A549 (cell line): ENCODE measurements around the gene CPOX. TPM values are rescaled to one million over a fixed set of nuclear protein-coding genes. Genes with fewer than 3 reads are reported as not detected.

ENCODE experiments used
- ATAC-seq, 2 experiments: fragments of 200-7000 bp in 1 of 2; fragments of >200 bp in 1 of 2; cut with Nextera tagmentation in 1 of 2; cut with Tn5 transposase in 1 of 2; 3 replicates each; pipeline versions ENCODE4 v1.8.0 to v1.9.1; 2018 to 2020; ENCODE audit warnings: mild to moderate bottlenecking in 1 of 2, moderate library complexity in 1 of 2
- CTCF ChIA-PET: fragments of 300-600 bp; sonication (Branson Sonifier 250); formaldehyde crosslinking; extraction: SDS; loops from one replicate; lab custom pipeline; 2021; ENCODE audit warnings: antibody characterized with exemption, inconsistent platforms; lab: Yijun Ruan, JAX
- POLR2A ChIA-PET: fragments of 350-600 bp; formaldehyde crosslinking; extraction: SDS; loops from one replicate; lab custom pipeline; 2021; ENCODE audit warnings: antibody characterized with exemption, inconsistent platforms; lab: Yijun Ruan, JAX
- DNase-seq, 2 experiments: peaks; one replicate each; pipeline versions ENCODE4 v3.0.0 to v3.0.0-alpha.2; 2011 to 2016; ENCODE audit warnings: low read depth in 1 of 2, low spot score in 1 of 2
- FAIRE-seq: peaks from 2 replicates; lab custom pipeline; 2011; peaks lifted over from hg19 to GRCh38; lab: Jason Lieb, UNC
- H3K27ac ChIP-seq, 2 experiments: fragments of >200 bp; sonication (Bioruptor Twin); formaldehyde crosslinking; 3 replicates each; pipeline ENCODE4 v1.5.1; 2016 to 2017
- H3K4me1 ChIP-seq: fragments of >200 bp; sonication (Bioruptor Twin); formaldehyde crosslinking; 3 replicates; pipeline ENCODE4 v1.6.1; 2016
- H3K4me2 ChIP-seq: fragments of >200 bp; sonication (Bioruptor Twin); formaldehyde crosslinking; 3 replicates; pipeline ENCODE4 v1.6.1; 2016
- H3K4me3 ChIP-seq: fragments of >200 bp; sonication (Bioruptor Twin); formaldehyde crosslinking; 3 replicates; pipeline ENCODE4 v1.5.1; 2016
- H3K9me3 ChIP-seq: fragments of >200 bp; sonication (Bioruptor Twin); formaldehyde crosslinking; 3 replicates; pipeline ENCODE4 v1.6.1; 2016
- CEBPB ChIP-seq, 2 experiments: fragments of >200 bp in 1 of 2; sonication (Bioruptor Twin) in 1 of 2; formaldehyde crosslinking in 1 of 2; IDR thresholded peaks; 2 replicates each; pipeline ENCODE4 v1.6.1; 2012 to 2016
- CHD2 ChIP-seq: fragments of 150-350 bp; IDR thresholded peaks from 2 replicates; pipeline ENCODE4 v1.6.1; 2014; ENCODE audit warnings: low read length; ENCODE audit not compliant: partially characterized antibody
- CHD4 ChIP-seq: fragments of 200-600 bp; sonication (generic); IDR thresholded peaks from 2 replicates; pipeline ENCODE4 v1.6.1; 2016; ENCODE audit warnings: antibody characterized with exemption, mild to moderate bottlenecking, borderline replicate concordance
- EHMT2 ChIP-seq: fragments of 200-600 bp; sonication (generic); IDR thresholded peaks from 2 replicates; pipeline ENCODE4 v1.6.1; 2016; ENCODE audit warnings: antibody characterized with exemption, low read depth, mild to moderate bottlenecking, moderate library complexity
- EP300 ChIP-seq, 2 experiments: fragments of >200 bp; sonication (Bioruptor Twin); formaldehyde crosslinking; IDR thresholded peaks; 2 replicates in 1 of 2; 3 replicates in 1 of 2; pipeline ENCODE4 v1.6.1; 2016 to 2017
- FOSB ChIP-seq: fragments of 250-450 bp; sonication (Bioruptor Pico); IDR thresholded peaks from 2 replicates; pipeline ENCODE4 v1.5.0; 2020; ENCODE audit warnings: mild to moderate bottlenecking, moderate library complexity
- HOXA7 ChIP-seq: fragments of 250-450 bp; sonication (Bioruptor Pico); IDR thresholded peaks from 2 replicates; pipeline ENCODE4 v1.5.0; 2020; ENCODE audit warnings: mild to moderate bottlenecking, moderate library complexity
- JUN ChIP-seq, 2 experiments: fragments of >200 bp; sonication (Bioruptor Twin); formaldehyde crosslinking; IDR thresholded peaks; 2 replicates in 1 of 2; 3 replicates in 1 of 2; pipeline ENCODE4 v1.6.1; 2016 to 2017
- JUNB ChIP-seq: fragments of >200 bp; sonication (Bioruptor Twin); formaldehyde crosslinking; IDR thresholded peaks from 2 replicates; pipeline ENCODE4 v1.6.1; 2016
- KDM1A ChIP-seq: fragments of 200-600 bp; sonication (generic); IDR thresholded peaks from 2 replicates; pipeline ENCODE4 v1.6.1; 2016; ENCODE audit warnings: low read depth, mild to moderate bottlenecking
- KDM5A ChIP-seq: fragments of 200-600 bp; sonication (generic); IDR thresholded peaks from 2 replicates; pipeline ENCODE4 v1.6.1; 2016; ENCODE audit warnings: antibody characterized with exemption, mild to moderate bottlenecking
- NR3C1 ChIP-seq: fragments of >200 bp; sonication (Bioruptor Twin); formaldehyde crosslinking; IDR thresholded peaks from 3 replicates; pipeline ENCODE4 v1.6.1; 2017
- PHF8 ChIP-seq: fragments of 200-600 bp; sonication (generic); IDR thresholded peaks from 2 replicates; pipeline ENCODE4 v1.6.1; 2016; ENCODE audit warnings: low read depth, mild to moderate bottlenecking, antibody characterized with exemption, moderate library complexity, borderline replicate concordance
- POLR2AphosphoS2 ChIP-seq: conservative IDR thresholded peaks from 2 replicates; pipeline ENCODE4 v1.6.1; 2012; ENCODE audit warnings: low read length, improper control_type of control experiment, inconsistent platforms
- RCOR1 ChIP-seq: fragments of 150-350 bp; IDR thresholded peaks from 2 replicates; pipeline ENCODE4 v1.6.1; 2014; ENCODE audit warnings: antibody characterized with exemption, low read length, low read depth
- RNF2 ChIP-seq: fragments of 200-600 bp; sonication (generic); IDR thresholded peaks from 2 replicates; pipeline ENCODE4 v1.6.1; 2016; ENCODE audit warnings: low read depth, mild to moderate bottlenecking, antibody characterized with exemption, moderate library complexity, borderline replicate concordance
- ZC3H11A ChIP-seq: fragments of 450-650 bp; IDR thresholded peaks from 2 replicates; pipeline ENCODE4 v1.6.1; 2014; ENCODE audit warnings: antibody characterized with exemption, mild to moderate bottlenecking
- WGBS: methylation state at CpG from one replicate; pipeline ENCODE4 v1.1.6; 2017; ENCODE audit errors: missing lambda C conversion rate; 5-methylcytosine and 5-hydroxymethylcytosine counted together
- polyA plus RNA-seq, 4 experiments: library from polyadenylated mRNA; depleted of rRNA in 3 of 4; stranded (reverse); fragments of >200 nt; fragmentation: RNase III in 1 of 4; extraction: RNeasy Plus Mini Kit Qiagen cat#74134 plus additional on column Dnase treatment in 1 of 4; gene quantifications; 2 replicates in 3 of 4; 3 replicates in 1 of 4; pipeline ENCODE4 v1.2.3, GENCODE V29; 2011 to 2017
- TF ChIP-seq, protein P1 (sequence below): fragments of 250-450 bp; sonication (Bioruptor Pico); IDR thresholded peaks from 2 replicates; pipeline ENCODE4 v1.5.0; 2020; ENCODE audit warnings: low read depth, mild to moderate bottlenecking, moderate library complexity
- TF ChIP-seq, protein P2 (sequence below): IDR thresholded peaks from 2 replicates; pipeline ENCODE4 v1.6.1; 2012
- TF ChIP-seq, protein P3 (sequence below): IDR thresholded peaks from 2 replicates; pipeline ENCODE4 v1.6.1; 2012
- TF ChIP-seq, protein P4 (sequence below): fragments of >200 bp; sonication (Bioruptor Twin); formaldehyde crosslinking; IDR thresholded peaks from 2 replicates; pipeline ENCODE4 v1.6.1; 2016
- TF ChIP-seq, protein P5 (sequence below): fragments of 150-350 bp; IDR thresholded peaks from 2 replicates; pipeline ENCODE4 v1.6.1; 2014; ENCODE audit warnings: low read depth, mild to moderate bottlenecking, low read length

Gene CPOX
- polyA plus RNA-seq, 2 of the 4 experiments (the other 2 are of a cell fraction): 25.7 to 30.3 TPM

DNA sequence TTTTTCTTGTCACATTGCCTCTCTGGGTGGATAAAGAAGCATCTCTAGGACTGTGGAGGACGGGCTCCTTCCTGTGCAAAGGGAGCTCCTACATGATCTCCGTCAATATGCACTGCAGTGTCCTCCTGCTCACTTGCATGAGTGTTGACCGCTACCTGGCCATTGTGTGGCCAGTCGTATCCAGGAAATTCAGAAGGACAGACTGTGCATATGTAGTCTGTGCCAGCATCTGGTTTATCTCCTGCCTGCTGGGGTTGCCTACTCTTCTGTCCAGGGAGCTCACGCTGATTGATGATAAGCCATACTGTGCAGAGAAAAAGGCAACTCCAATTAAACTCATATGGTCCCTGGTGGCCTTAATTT, 61.2 kb downstream of the CPOX start:
- DNase-seq (no peak), ATAC-seq (peak; percentile 38 to 49; a peak in 3 of 6 replicates), FAIRE-seq (no peak)
- H3K27ac ChIP-seq: no peak overlapping the region
- 57% methylated on average over 5 of the region's 5 CpGs for WGBS
- H3K4me2 ChIP-seq: no peak overlapping the region
- POLR2A ChIA-PET: no interaction called here
- CTCF ChIA-PET: interaction anchor here (0.8 to 1.8 kb wide), 2 partner anchors 9 to 42 kb away, joined by 3 to 5 read pairs; no protein-coding TSS in a partner anchor
- H3K4me3 ChIP-seq: no peak overlapping the region
- no peaks in the 10 kb centered on the region for H3K4me1 ChIP-seq
- TF ChIP-seq, protein P1, sequence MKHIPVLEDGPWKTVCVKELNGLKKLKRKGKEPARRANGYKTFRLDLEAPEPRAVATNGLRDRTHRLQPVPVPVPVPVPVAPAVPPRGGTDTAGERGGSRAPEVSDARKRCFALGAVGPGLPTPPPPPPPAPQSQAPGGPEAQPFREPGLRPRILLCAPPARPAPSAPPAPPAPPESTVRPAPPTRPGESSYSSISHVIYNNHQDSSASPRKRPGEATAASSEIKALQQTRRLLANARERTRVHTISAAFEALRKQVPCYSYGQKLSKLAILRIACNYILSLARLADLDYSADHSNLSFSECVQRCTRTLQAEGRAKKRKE (CRISPR knock-in tag): no peak
- TF ChIP-seq POLR2AphosphoS2: no peak
- H3K9me3 ChIP-seq: no peaks in the 10 kb centered on the region

DNA sequence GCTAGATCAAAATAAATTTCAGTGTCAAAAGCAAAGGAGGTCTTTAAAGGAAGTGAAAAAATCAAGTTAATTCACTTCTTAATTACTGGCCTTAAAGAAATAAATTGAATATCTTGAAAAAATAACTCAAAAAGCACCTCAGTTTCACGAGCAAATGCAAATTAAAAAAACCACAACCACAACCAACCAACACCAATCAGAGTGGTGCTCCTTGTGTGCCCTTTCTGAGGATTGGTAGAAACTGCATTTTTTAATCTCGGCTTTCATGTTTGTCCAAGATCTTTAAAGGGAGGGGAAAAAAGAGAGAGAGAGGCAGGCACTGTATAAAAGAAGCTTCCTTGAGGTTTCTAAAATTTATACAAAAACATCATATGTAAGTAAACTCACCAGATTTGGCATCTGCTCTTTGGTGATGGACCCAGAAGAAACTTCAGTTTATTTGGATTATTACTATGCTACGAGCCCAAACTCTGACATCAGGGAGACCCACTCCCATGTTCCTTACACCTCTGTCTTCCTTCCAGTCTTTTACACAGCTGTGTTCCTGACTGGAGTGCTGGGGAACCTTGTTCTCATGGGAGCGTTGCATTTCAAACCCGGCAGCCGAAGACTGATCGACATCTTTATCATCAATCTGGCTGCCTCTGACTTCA, 61.7 kb downstream of the CPOX start, which contains the start of gene GPR15:
Gene GPR15 (plus strand): TSS at position 357 of the 653 bp plus-strand sequence. CDS start 56 bp downstream, at position 413.
- POLR2A ChIA-PET: no interaction called here

DNA sequence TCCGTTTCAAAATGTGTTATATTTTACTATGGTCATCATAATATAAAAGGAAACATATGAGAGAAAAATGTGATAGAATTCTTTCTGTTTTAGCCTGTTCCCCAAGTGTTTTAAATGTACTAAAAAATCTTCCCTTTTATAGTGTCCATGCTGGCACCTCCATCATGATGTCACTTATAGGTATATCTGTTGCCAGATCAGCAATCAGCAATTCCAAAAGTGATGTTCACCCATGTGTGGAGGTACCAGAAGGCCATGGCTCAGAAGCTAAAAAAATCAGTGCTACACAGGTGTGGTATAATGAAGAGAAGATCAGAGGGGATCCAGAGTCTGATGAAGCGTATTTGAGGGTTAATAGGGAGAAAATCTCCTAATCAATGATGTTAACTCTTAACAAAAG, 62.7 kb downstream of the CPOX start:
- ChIA-PET CTCF (no interaction called here), POLR2A (no interaction called here)
- H3K4me1 ChIP-seq: no peaks in the 10 kb centered on the region
- TF ChIP-seq CHD4: no peak
- TF ChIP-seq CEBPB (IDR thresholded peaks at IDR 0.05): no peak
- no peak for TF ChIP-seq PHF8
- TF ChIP-seq KDM5A: no peak
- TF ChIP-seq FOSB: no peak
- TF ChIP-seq, protein P2, sequence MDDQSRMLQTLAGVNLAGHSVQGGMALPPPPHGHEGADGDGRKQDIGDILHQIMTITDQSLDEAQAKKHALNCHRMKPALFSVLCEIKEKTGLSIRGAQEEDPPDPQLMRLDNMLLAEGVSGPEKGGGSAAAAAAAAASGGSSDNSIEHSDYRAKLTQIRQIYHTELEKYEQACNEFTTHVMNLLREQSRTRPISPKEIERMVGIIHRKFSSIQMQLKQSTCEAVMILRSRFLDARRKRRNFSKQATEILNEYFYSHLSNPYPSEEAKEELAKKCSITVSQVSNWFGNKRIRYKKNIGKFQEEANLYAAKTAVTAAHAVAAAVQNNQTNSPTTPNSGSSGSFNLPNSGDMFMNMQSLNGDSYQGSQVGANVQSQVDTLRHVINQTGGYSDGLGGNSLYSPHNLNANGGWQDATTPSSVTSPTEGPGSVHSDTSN: no peak
- TF ChIP-seq, protein P3, sequence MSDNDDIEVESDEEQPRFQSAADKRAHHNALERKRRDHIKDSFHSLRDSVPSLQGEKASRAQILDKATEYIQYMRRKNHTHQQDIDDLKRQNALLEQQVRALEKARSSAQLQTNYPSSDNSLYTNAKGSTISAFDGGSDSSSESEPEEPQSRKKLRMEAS: no peak
- TF ChIP-seq JUN (IDR thresholded peaks at IDR 0.05): no peak
- TF ChIP-seq, protein P1 (CRISPR knock-in tag): no peak
- TF ChIP-seq ZC3H11A: no peak
- TF ChIP-seq RNF2: no peak
- TF ChIP-seq, all 56 proteins: peak for 0
- Histone ChIP-seq H3K4me2 (no peak overlapping the region), H3K27ac (no peak overlapping the region), H3K9me3 (no peaks in the 10 kb centered on the region), H3K4me3 (no peak overlapping the region)
- FAIRE-seq (no peak), ATAC-seq (no peak), DNase-seq (no peak)
- WGBS: 33% methylated on average over 2 of the region's 2 CpGs

More for the DNA sequence above, 61.7 kb downstream of the CPOX start, which contains the start of gene GPR15:
- no peak within 1 kb of the TSS for H3K27ac ChIP-seq
- no peak for FAIRE-seq
- WGBS: 63% methylated on average over 7 of the region's 7 CpGs
- TF ChIP-seq, protein P3: no peak
- TF ChIP-seq, protein P4, sequence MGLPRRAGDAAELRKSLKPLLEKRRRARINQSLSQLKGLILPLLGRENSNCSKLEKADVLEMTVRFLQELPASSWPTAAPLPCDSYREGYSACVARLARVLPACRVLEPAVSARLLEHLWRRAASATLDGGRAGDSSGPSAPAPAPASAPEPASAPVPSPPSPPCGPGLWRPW: no peak
- TF ChIP-seq HOXA7 (CRISPR knock-in tag) (no peak), NR3C1 (no peak), KDM1A (no peak), EHMT2 (no peak), CHD2 (no peak), JUNB (no peak), EP300 (IDR thresholded peaks at IDR 0.05) (no peak), RCOR1 (no peak), FOSB (no peak), KDM5A (no peak)
- TF ChIP-seq, protein P2: no peak
- TF ChIP-seq, protein P5, sequence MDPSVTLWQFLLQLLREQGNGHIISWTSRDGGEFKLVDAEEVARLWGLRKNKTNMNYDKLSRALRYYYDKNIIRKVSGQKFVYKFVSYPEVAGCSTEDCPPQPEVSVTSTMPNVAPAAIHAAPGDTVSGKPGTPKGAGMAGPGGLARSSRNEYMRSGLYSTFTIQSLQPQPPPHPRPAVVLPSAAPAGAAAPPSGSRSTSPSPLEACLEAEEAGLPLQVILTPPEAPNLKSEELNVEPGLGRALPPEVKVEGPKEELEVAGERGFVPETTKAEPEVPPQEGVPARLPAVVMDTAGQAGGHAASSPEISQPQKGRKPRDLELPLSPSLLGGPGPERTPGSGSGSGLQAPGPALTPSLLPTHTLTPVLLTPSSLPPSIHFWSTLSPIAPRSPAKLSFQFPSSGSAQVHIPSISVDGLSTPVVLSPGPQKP: no peak
- TF ChIP-seq, protein P1 (CRISPR knock-in tag): no peak
- no peaks in the 10 kb centered on the region for H3K4me1 ChIP-seq
- H3K9me3 ChIP-seq: no peaks in the 10 kb centered on the region
- DNase-seq: no peak
- CTCF ChIA-PET: interaction anchor here (1.8 kb wide), 1 partner anchor 10 kb away, joined by 5 read pairs; no protein-coding TSS in a partner anchor
- H3K4me3 ChIP-seq: no peak within 1 kb of the TSS
- no peak for ATAC-seq
- H3K4me2 ChIP-seq: no peak within 1 kb of the TSS
